ENCODE results near the gene OR6S1. TPM values are rescaled to one million over a fixed set of nuclear protein-coding genes. Genes with fewer than 3 reads are reported as not detected.

Gene OR6S1
- total RNA-seq, 4 donors from 2014 or later = not detected

- TF ChIP-seq, protein P1, sequence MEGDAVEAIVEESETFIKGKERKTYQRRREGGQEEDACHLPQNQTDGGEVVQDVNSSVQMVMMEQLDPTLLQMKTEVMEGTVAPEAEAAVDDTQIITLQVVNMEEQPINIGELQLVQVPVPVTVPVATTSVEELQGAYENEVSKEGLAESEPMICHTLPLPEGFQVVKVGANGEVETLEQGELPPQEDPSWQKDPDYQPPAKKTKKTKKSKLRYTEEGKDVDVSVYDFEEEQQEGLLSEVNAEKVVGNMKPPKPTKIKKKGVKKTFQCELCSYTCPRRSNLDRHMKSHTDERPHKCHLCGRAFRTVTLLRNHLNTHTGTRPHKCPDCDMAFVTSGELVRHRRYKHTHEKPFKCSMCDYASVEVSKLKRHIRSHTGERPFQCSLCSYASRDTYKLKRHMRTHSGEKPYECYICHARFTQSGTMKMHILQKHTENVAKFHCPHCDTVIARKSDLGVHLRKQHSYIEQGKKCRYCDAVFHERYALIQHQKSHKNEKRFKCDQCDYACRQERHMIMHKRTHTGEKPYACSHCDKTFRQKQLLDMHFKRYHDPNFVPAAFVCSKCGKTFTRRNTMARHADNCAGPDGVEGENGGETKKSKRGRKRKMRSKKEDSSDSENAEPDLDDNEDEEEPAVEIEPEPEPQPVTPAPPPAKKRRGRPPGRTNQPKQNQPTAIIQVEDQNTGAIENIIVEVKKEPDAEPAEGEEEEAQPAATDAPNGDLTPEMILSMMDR (IDR thresholded peaks at IDR 0.05) = no peak
- DNase-seq (ENCODE audit: low spot score) (no peak), ATAC-seq (ENCODE audit: low FRiP score) (no peak)
Observed at GRCh38 chr14:20592574-20592973, 48.9 kb downstream of the OR6S1 start.

DNA sequence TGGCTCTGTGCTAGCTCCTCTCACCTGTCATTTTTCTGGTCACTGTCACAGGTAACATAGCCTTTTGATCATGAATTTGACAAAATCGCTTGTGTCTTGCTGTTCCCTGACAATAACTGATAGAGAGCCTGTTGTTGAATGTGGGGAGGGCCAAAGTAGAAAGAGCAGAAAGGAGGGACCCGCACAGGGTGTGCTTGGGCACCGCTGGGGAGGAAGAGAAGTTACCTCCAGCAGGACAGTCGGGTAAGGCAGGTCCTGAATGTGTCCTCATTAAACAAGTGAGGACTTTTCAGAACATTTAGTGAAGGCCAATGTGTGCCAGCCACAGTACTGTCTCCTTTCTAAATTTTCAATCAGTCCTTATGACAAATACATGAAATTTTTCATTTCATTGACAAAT is 50.3 kb downstream of the OR6S1 start, which contains the start of gene RNASE12:
Gene RNASE12, minus strand, starts transcription at position 142 of the 400 bp plus-strand sequence. CDS start 653 bp downstream, outside the sequence.
- ATAC-seq (ENCODE audit: low FRiP score) = no peak
- DNase-seq (ENCODE audit: low spot score) = no peak
- TF ChIP-seq, protein P1 (IDR thresholded peaks at IDR 0.05) = no peak

Small RNAs within 50 kb of the gene (small RNA-seq; reads per million reads assigned to genes)
- not detected for gene RF00019

Other genes with a start within 250 kb of the OR6S1 start
- 10 to 100 TPM; 22.9 to 38.8 (median 27.8) TPM for gene TEP1, start 228.2 kb downstream of the OR6S1 start, total RNA-seq
- 1 to 10 TPM in 1 of 4 donors, under 1 TPM in 3; 0.12 to 2.0 (median 0.39) TPM for gene KLHL33, start 205.5 kb downstream of the OR6S1 start, total RNA-seq
- 10 to 100 TPM; 30.9 to 55.1 (median 53.4) TPM for gene OSGEP, start 186.9 kb downstream of the OR6S1 start, total RNA-seq
- 100 to 1,000 TPM; 110 to 146 (median 131) TPM for gene APEX1, start 186.5 kb downstream of the OR6S1 start, total RNA-seq
- 10 to 100 TPM; 20.4 to 24.4 (median 22.5) TPM for gene PIP4P1, start 180.3 kb downstream of the OR6S1 start, total RNA-seq
- gene PNP, start 172.3 kb downstream of the OR6S1 start, total RNA-seq = 100 to 1,000 TPM in 2 of 4 donors, 10 to 100 TPM in 2; 28.4 to 437 (median 117) TPM
- gene RNASE10, start 136.2 kb downstream of the OR6S1 start, total RNA-seq = not detected
- not detected for gene RNASE9, start 80.6 kb downstream of the OR6S1 start, total RNA-seq
- gene RNASE11, start 53.7 kb downstream of the OR6S1 start, total RNA-seq = not detected
- not detected for gene RNASE12, start 50.3 kb downstream of the OR6S1 start, total RNA-seq
- 100 to 1,000 TPM; 115 to 280 (median 181) TPM for gene RNASE4, start 42.9 kb upstream of the OR6S1 start, total RNA-seq
- gene ANG, start 47.1 kb upstream of the OR6S1 start, total RNA-seq = 100 to 1,000 TPM in 1 of 4 donors, 10 to 100 TPM in 3; 24.4 to 114 (median 45.6) TPM
- gene EDDM3A, start 104.2 kb upstream of the OR6S1 start, total RNA-seq = not detected
- gene EDDM3B, start 126.7 kb upstream of the OR6S1 start, total RNA-seq = not detected
- gene RNASE6, start 139.6 kb upstream of the OR6S1 start, total RNA-seq = 10 to 100 TPM; 18.0 to 48.5 (median 30.1) TPM
- gene RNASE1, start 161.2 kb upstream of the OR6S1 start, total RNA-seq = 1,000 to 10,000 TPM in 3 of 4 donors, 100 to 1,000 TPM in 1; 999 to 1,585 (median 1,253) TPM
- not detected for gene RNASE3, start 249.7 kb upstream of the OR6S1 start, total RNA-seq

All from omental fat pad (tissue), 4 donors.